RWPE2 (cell line): ENCODE data around the gene LRIG2.
"Not testable (repeated sequence)": the region's sequence is repeated elsewhere in the genome, so short reads cannot be mapped to it uniquely, and the experiment has no call there.

Source experiments
- ATAC-seq: fragments of 200-7000 bp; cut with Tn5 transposase; 3 replicates; pipeline ENCODE4 v1.9.1; 2021; ENCODE audit warnings: low read depth
- DNase-seq: peaks from one replicate; pipeline ENCODE4 v3.0.0-alpha.2; 2020; ENCODE audit warnings: low spot score
- H3K27ac ChIP-seq: fragments of 450-650 bp; 2 replicates; pipeline ENCODE4 v1.5.1; 2017; ENCODE audit warnings: mild to moderate bottlenecking; ENCODE audit not compliant: poor library complexity, severe bottlenecking
- H3K27me3 ChIP-seq: fragments of 250-450 bp; sonication (Bioruptor Pico); 2 replicates; pipeline ENCODE4 v1.5.1; 2021; ENCODE audit warnings: mild to moderate bottlenecking, moderate library complexity; ENCODE audit not compliant: insufficient read depth, poor library complexity, severe bottlenecking
- H3K36me3 ChIP-seq: fragments of 250-450 bp; sonication (Bioruptor Pico); 2 replicates; pipeline ENCODE4 v1.5.1; 2020; ENCODE audit warnings: low read depth, mild to moderate bottlenecking, moderate library complexity
- H3K4me1 ChIP-seq: fragments of 250-450 bp; sonication (Bioruptor Pico); 2 replicates; pipeline ENCODE4 v1.5.1; 2021; ENCODE audit warnings: mild to moderate bottlenecking, moderate library complexity; ENCODE audit not compliant: insufficient read depth, poor library complexity, severe bottlenecking
- H3K4me3 ChIP-seq: fragments of 250-450 bp; sonication (Bioruptor Pico); 2 replicates; pipeline ENCODE4 v1.5.1; 2021; ENCODE audit warnings: mild to moderate bottlenecking, moderate library complexity; ENCODE audit not compliant: severe bottlenecking
- H3K9me3 ChIP-seq: fragments of 250-450 bp; sonication (Bioruptor Pico); 2 replicates; pipeline ENCODE4 v1.5.1; 2021; ENCODE audit warnings: mild to moderate bottlenecking, moderate library complexity; ENCODE audit not compliant: severe bottlenecking
- CTCF ChIP-seq: fragments of 450-650 bp; IDR thresholded peaks from one replicate; pipeline ENCODE4 v1.5.1; 2017; ENCODE audit warnings: mild to moderate bottlenecking, moderate library complexity; ENCODE audit not compliant: poor library complexity, severe bottlenecking

LRIG2 gene

GRCh38 chr1:113156368-113156767 is 83.4 kb downstream of the LRIG2 start:
- Histone ChIP-seq H3K36me3 (no peaks in the 10 kb centered on the region), H3K27me3 (no peaks in the 10 kb centered on the region), H3K9me3 (no peaks in the 10 kb centered on the region), H3K4me1 (no peaks in the 10 kb centered on the region), H3K27ac (no peak overlapping the region), H3K4me3 (no peak overlapping the region)
- DNase-seq (no peak), ATAC-seq (no peak)
- no peak for TF ChIP-seq CTCF

- H3K9me3 ChIP-seq, H3K36me3 ChIP-seq, H3K4me3 ChIP-seq, H3K27ac ChIP-seq, DNase-seq, H3K27me3 ChIP-seq, H3K4me1 ChIP-seq, ATAC-seq: not testable (repeated sequence)
These were observed 85.7 kb downstream of the LRIG2 start for GRCh38 chr1:113158743-113159142.

- no peak for ATAC-seq
- no peaks in the 10 kb centered on the region for H3K27me3 ChIP-seq
- H3K4me1 ChIP-seq, result no peaks in the 10 kb centered on the region
- no peaks in the 10 kb centered on the region for H3K9me3 ChIP-seq
- DNase-seq, result no peak
- H3K27ac ChIP-seq, result no peak overlapping the region
- no peak overlapping the region for H3K4me3 ChIP-seq
- no peaks in the 10 kb centered on the region for H3K36me3 ChIP-seq
- no peak for TF ChIP-seq CTCF
These were observed 93.5 kb downstream of the LRIG2 start for GRCh38 chr1:113166473-113166872.

GRCh38 chr1:113168946-113169345 is 95.9 kb downstream of the LRIG2 start:
- no peak for ATAC-seq
- H3K9me3 ChIP-seq, result peaks cover 6% of the 10 kb centered on the region
- no peak overlapping the region for H3K4me3 ChIP-seq
- no peak for DNase-seq
- H3K27me3 ChIP-seq, result no peaks in the 10 kb centered on the region
- H3K27ac ChIP-seq, result no peak overlapping the region
- TF ChIP-seq CTCF, result no peak
- H3K36me3 ChIP-seq, result no peaks in the 10 kb centered on the region
- no peaks in the 10 kb centered on the region for H3K4me1 ChIP-seq

- ATAC-seq (no peak), DNase-seq (no peak)
- H3K27ac ChIP-seq, result no peak overlapping the region
- H3K4me1 ChIP-seq, result no peaks in the 10 kb centered on the region
- peaks cover 6% of the 10 kb centered on the region for H3K9me3 ChIP-seq
- no peaks in the 10 kb centered on the region for H3K36me3 ChIP-seq
- no peak for TF ChIP-seq CTCF
- no peak overlapping the region for H3K4me3 ChIP-seq
- H3K27me3 ChIP-seq, result no peaks in the 10 kb centered on the region
These were observed 96.6 kb downstream of the LRIG2 start for GRCh38 chr1:113169591-113169990.
